ENCODE results near the gene RGP1.

- TF ChIP-seq CTCF (optimal IDR thresholded peaks at IDR 0.05 in 1 of 3, IDR thresholded peaks at IDR 0.05 in 1 of 3, conservative IDR thresholded peaks at IDR 0.05 in 1 of 3; ENCODE audit: extremely low read depth in 1 of 3, insufficient read depth in 2 of 3, low read length in 3 of 3) (no peak), EZH2 (IDR thresholded peaks at IDR 0.05; ENCODE audit: low read length) (no peak)
Measured at GRCh38 chr9:35746583-35746982, 2.5 kb upstream of the RGP1 start.

Data from keratinocyte (primary cell).